T-cell (primary cell): ENCODE measurements around the gene SENP7. TPM values are rescaled to one million over a fixed set of nuclear protein-coding genes. Genes with fewer than 3 reads are reported as not detected.

Experiments used
- ATAC-seq, 4 experiments: fragments of 200-7000 bp in 3 of 4; fragments of 150-1000 bp in 1 of 4; cut with Tn5 transposase; replicated peaks in 1 of 4; 1 replicate in 3 of 4; 2 replicates in 1 of 4; pipeline ENCODE4 v1.10.0; 2021; ENCODE audit warnings: moderate library complexity in 3 of 4, mild to moderate bottlenecking in 2 of 4, moderate number of reproducible peaks in 1 of 4
- CTCF ChIA-PET, 2 donors: fragments of 300-600 bp; sonication (Branson Sonifier 250); formaldehyde crosslinking; loops; one replicate each; lab custom pipeline; 2022; ENCODE audit warnings: antibody characterized with exemption in 2 of 2; lab: Charles Lee
- POLR2A ChIA-PET, 2 donors: fragments of 300-600 bp; sonication (Branson Sonifier 250); formaldehyde crosslinking; loops; one replicate each; lab custom pipeline; 2022; ENCODE audit warnings: antibody characterized with exemption in 2 of 2; lab: Charles Lee
- DNase-seq, 35 experiments: peaks; one replicate each; pipeline versions ENCODE4 v3.0.0 to v3.0.0-alpha.2; 2013 to 2023
- H3K27ac ChIP-seq: one replicate; pipeline ENCODE4 v1.5.1; 2013; ENCODE audit warnings: low read length
- H3K27me3 ChIP-seq, 2 experiments: replicated peaks in 1 of 2; 1 replicate in 1 of 2; 2 replicates in 1 of 2; pipeline versions ENCODE4 v1.6.1 to v1.7.0; 2013; ENCODE audit warnings: low read length in 1 of 2, mixed read lengths in 1 of 2; ENCODE audit not compliant: control insufficient read depth in 2 of 2, insufficient read depth in 2 of 2; ENCODE audit errors: extremely low read depth in 1 of 2
- H3K36me3 ChIP-seq, 2 donors: 1 replicate in 1 of 2; 2 replicates in 1 of 2; pipeline versions ENCODE4 v1.6.1 to v1.7.0; 2013; ENCODE audit warnings: low read length in 1 of 2; ENCODE audit not compliant: control insufficient read depth in 2 of 2, insufficient read depth in 1 of 2; ENCODE audit errors: extremely low read depth in 1 of 2
- H3K4me1 ChIP-seq, 2 experiments: 1 replicate in 1 of 2; 2 replicates in 1 of 2; pipeline versions ENCODE4 v1.6.1 to v1.7.0; 2013; ENCODE audit warnings: low read length in 2 of 2, mixed read lengths in 1 of 2; ENCODE audit not compliant: insufficient read depth in 2 of 2, control insufficient read depth in 1 of 2; ENCODE audit errors: extremely low read depth in 1 of 2
- H3K4me3 ChIP-seq, 2 donors: 1 replicate in 1 of 2; 2 replicates in 1 of 2; pipeline versions ENCODE4 v1.5.1 to v1.7.0; 2013; ENCODE audit warnings: mild to moderate bottlenecking in 2 of 2, low read length in 1 of 2, moderate library complexity in 1 of 2; ENCODE audit not compliant: control insufficient read depth in 1 of 2; ENCODE audit errors: extremely low read depth in 1 of 2
- H3K9me3 ChIP-seq: 2 replicates; pipeline ENCODE4 v1.7.0; 2013
- H3K27ac Mint-ChIP-seq, 2 donors: one replicate each; pipeline ENCODE4 v1.8.0; 2020 to 2021; ENCODE audit warnings: mild to moderate bottlenecking in 2 of 2, mixed read lengths in 2 of 2
- H3K27me3 Mint-ChIP-seq, 2 donors: one replicate each; pipeline ENCODE4 v1.8.0; 2021 to 2022; ENCODE audit warnings: mixed read lengths in 2 of 2
- H3K36me3 Mint-ChIP-seq: one replicate; pipeline ENCODE4 v1.8.0; 2021; ENCODE audit warnings: mixed read lengths
- H3K4me1 Mint-ChIP-seq, 3 donors: one replicate each; pipeline ENCODE4 v1.8.0; 2020 to 2022; ENCODE audit warnings: mixed read lengths in 3 of 3, mild to moderate bottlenecking in 1 of 3
- H3K4me3 Mint-ChIP-seq, 3 donors: one replicate each; pipeline ENCODE4 v1.8.0; 2020 to 2022; ENCODE audit warnings: mild to moderate bottlenecking in 3 of 3, mixed read lengths in 3 of 3, moderate library complexity in 3 of 3
- H3K9me3 Mint-ChIP-seq, 3 donors: one replicate each; pipeline ENCODE4 v1.8.0; 2020 to 2022; ENCODE audit warnings: mixed read lengths in 3 of 3
- WGBS: methylation state at CpG from one replicate; pipeline ENCODE4 v1.1.5; 2013; ENCODE audit warnings: missing lambda C conversion rate; ENCODE audit not compliant: insufficient coverage; 5-methylcytosine and 5-hydroxymethylcytosine counted together
- total RNA-seq, 35 experiments: library from RNA in 6 of 35; stranded (reverse) in 6 of 35; fragments of 120-200 nt in 1 of 35; gene quantifications; one replicate each; pipeline versions ENCODE4 v1.2.1 to v1.2.4 and lab custom pipeline; 2013 to 2026

SENP7 gene
- total RNA-seq, 5 donors from 2014 or later (not counting 1 experiment from before 2014, with no cell fraction given): 45.8 to 55.9 (median 48.6) TPM

DNA sequence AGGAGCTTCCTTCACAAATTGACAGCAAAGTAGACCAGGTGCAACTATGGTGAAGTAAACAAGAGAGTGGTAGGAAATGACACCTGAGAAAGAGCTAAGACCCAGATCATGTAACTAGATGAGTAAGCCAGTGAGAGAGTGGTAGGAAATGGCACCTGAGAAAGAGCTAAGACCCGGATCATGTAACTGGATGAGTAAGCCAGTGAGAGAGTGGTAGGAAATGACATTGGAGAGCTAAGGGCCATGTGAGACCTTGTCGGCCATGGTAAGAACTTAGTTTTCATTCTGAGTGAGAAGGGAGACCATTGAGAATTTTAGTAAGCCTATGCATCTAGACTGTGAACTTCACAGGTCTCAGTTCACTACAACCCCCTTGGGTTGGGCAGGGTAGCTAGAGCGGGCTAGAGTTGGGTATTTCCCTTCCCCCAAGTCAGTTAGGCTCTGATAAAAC is 5.4 kb upstream of the SENP7 start:
- Mint-ChIP-seq H3K36me3 (no peaks in the 10 kb centered on the region), H3K27ac (peak overlapping the region; percentile 95 to 96), H3K9me3 (no peaks in the 10 kb centered on the region), H3K27me3 (no peaks in the 10 kb centered on the region), H3K4me3 (peak overlapping the region; percentile 31 to 55 (median 42)), H3K4me1 (peaks cover 65 to 71% (median 70%) of the 10 kb centered on the region in 3 donors)
- WGBS: 0% methylated on average over 1 of the region's 3 CpGs
- Histone ChIP-seq H3K27ac (peak overlapping the region; percentile 97), H3K9me3 (no peaks in the 10 kb centered on the region), H3K4me3 (no peak overlapping the region), H3K36me3 (no peaks in the 10 kb centered on the region), H3K4me1 (peaks cover 42 to 63% of the 10 kb centered on the region in 2 experiments), H3K27me3 (no peaks in the 10 kb centered on the region)
- POLR2A ChIA-PET: interaction anchor here (0.5 to 1.9 kb wide), 16 partner anchors 9 to 1117 kb away, joined by 3 to 23 read pairs (median 4); partner anchors contain the start of genes PCNP (in 2 of the 2), LNP1 (in 1 of the 2), RPL24 (in 1 of the 2) and TOMM70 (in 1 of the 2)
- peak in 33 of 35 experiments; percentile 6 to 82 (median 31) for DNase-seq
- ATAC-seq: peak; percentile 88 to 93 (median 90)
- CTCF ChIA-PET: interaction anchor here (0.5 to 1.6 kb wide), 12 partner anchors 9 to 1159 kb away, joined by 3 to 9 read pairs (median 4); partner anchors contain the start of genes PCNP (in 2 of the 2), TOMM70 (in 1 of the 2) and TRMT10C (in 1 of the 2)

DNA sequence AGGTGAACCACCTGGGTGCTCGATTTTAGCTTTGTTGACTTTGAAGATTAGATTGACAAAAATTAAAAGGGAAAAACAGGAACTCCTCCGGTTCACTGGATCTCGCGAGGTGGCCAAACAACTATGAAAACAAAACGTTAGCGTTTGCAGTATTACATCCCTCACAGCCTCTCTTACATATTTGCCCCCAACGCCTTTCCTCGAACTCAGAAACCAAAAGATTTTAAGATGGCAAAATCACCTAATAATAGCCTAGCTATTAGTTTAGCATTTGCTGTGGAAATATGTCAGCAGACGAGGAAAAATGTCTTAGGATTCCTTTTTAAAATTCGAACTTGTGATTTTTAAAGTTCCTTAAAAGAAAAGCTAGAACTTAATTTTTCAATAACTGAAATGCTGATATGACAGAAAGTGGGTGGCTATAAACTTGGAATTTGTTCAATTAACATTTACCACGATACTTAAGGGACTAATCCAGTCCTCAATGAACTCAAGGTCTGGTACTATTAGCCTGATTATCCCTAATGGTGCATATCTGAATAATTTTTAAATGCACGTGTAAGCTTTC is 491 bp upstream of the SENP7 start:
- 100% methylated on average over 1 of the region's 12 CpGs for WGBS
- no peak for DNase-seq
- ATAC-seq: peak in 1 of 4 experiments; percentile 11
- CTCF ChIA-PET: interaction anchor here (0.7 to 2.2 kb wide), 4 partner anchors 60 to 1408 kb away, joined by 3 to 8 read pairs (median 6); partner anchors contain the start of gene PCNP (in 1 of the 2)
- Mint-ChIP-seq H3K36me3 (peaks cover 6% of the 10 kb centered on the region), H3K9me3 (no peaks in the 10 kb centered on the region), H3K4me3 (peak overlapping the region; percentile 96 to 100 (median 99)), H3K4me1 (peaks cover 60 to 71% (median 69%) of the 10 kb centered on the region in 3 donors), H3K27me3 (no peaks in the 10 kb centered on the region), H3K27ac (peak overlapping the region; percentile 98)
- peak overlapping the region; percentile 91 to 97 for H3K4me3 ChIP-seq
- H3K27me3 ChIP-seq: no peaks in the 10 kb centered on the region
- H3K27ac ChIP-seq: peak overlapping the region; percentile 94
- peaks cover 19 to 41% of the 10 kb centered on the region in 2 experiments for H3K4me1 ChIP-seq
- POLR2A ChIA-PET: interaction anchor here (0.6 to 1.7 kb wide), 5 partner anchors 9 to 152 kb away, joined by 3 to 10 read pairs (median 3); partner anchors contain the start of genes PCNP (in 1 of the 2) and TRMT10C (in 1 of the 2)
- H3K9me3 ChIP-seq: no peaks in the 10 kb centered on the region
- no peaks in the 10 kb centered on the region for H3K36me3 ChIP-seq

DNA sequence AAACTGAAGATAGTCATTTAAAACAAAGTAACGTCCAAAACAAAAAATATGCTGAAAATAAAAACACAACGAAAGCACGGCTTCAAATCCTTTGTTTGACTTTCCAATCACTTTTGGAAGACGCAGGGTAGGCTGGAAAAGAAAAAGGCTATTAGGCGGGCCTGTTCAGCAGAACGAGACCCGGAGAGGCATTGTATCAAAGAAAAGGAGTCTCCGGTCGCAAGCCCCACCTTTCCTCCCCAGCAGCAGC is 691 bp downstream of the SENP7 start:
- peaks cover 14 to 31% of the 10 kb centered on the region in 2 experiments for H3K4me1 ChIP-seq
- no peaks in the 10 kb centered on the region for H3K27me3 ChIP-seq
- CTCF ChIA-PET: interaction anchor here in 1 of 2 donors (0.6 to 2.2 kb wide), 2 partner anchors 20 to 61 kb away, joined by 5 to 8 read pairs; partner anchors contain the start of gene PCNP
- peak overlapping the region; percentile 91 to 97 for H3K4me3 ChIP-seq
- no CpG with 5 or more reads among the region's 9 CpGs for WGBS
- peak in 10 of 35 experiments; percentile 5 to 36 (median 12) for DNase-seq
- peaks cover 12% of the 10 kb centered on the region for H3K36me3 Mint-ChIP-seq
- no peaks in the 10 kb centered on the region for H3K9me3 Mint-ChIP-seq
- H3K27me3 Mint-ChIP-seq: no peaks in the 10 kb centered on the region
- peak overlapping the region; percentile 94 for H3K27ac ChIP-seq
- no peaks in the 10 kb centered on the region for H3K36me3 ChIP-seq
- POLR2A ChIA-PET: interaction anchor here (0.6 to 1.7 kb wide), 4 partner anchors 10 to 1165 kb away, joined by 3 to 10 read pairs (median 5); partner anchors contain the start of gene TRMT10C (in 1 of the 2)
- H3K9me3 ChIP-seq: no peaks in the 10 kb centered on the region
- H3K4me3 Mint-ChIP-seq: peak overlapping the region; percentile 96 to 100 (median 99)
- ATAC-seq: peak; percentile 62 to 71 (median 68)
- H3K4me1 Mint-ChIP-seq: peaks cover 60 to 68% (median 66%) of the 10 kb centered on the region in 3 donors
- H3K27ac Mint-ChIP-seq: peak overlapping the region; percentile 98

DNA sequence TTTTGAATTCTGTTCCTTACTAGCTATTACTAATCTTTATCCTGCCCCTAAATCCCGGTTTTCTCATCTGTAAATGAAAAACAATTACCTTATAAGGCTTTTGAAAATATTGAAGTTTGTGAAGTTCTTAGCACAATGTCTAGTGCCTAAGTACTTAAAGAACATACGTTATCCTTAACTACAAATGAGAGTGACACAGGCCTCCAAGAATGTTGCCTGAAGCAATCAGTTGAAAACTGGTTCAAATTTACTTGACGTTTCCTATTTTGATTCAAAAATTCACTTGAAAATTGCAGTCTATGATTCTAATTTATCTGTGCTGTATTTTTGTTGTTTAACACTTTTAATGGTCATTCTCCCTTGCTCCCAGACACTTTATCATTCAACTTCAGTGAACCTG is 3.2 kb downstream of the SENP7 start:
- Histone ChIP-seq H3K36me3 (peaks cover 0 to 5% of the 10 kb centered on the region in 2 donors), H3K4me3 (no peak overlapping the region), H3K27ac (no peak overlapping the region), H3K9me3 (no peaks in the 10 kb centered on the region), H3K27me3 (no peaks in the 10 kb centered on the region), H3K4me1 (peaks cover 20 to 30% of the 10 kb centered on the region in 2 experiments)
- CTCF ChIA-PET: interaction anchor here in 1 of 2 donors (0.6 to 1.6 kb wide), 3 partner anchors 8 to 36 kb away, joined by 3 to 5 read pairs (median 4); no protein-coding TSS in a partner anchor
- ATAC-seq (no peak), DNase-seq (no peak)
- POLR2A ChIA-PET: interaction anchor here (0.5 to 2.7 kb wide), 4 partner anchors 9 to 160 kb away, joined by 3 to 11 read pairs (median 4); partner anchors contain the start of gene PCNP (in 1 of the 2)
- peak overlapping the region; percentile 18 to 48 for H3K27ac Mint-ChIP-seq
- peaks cover 65 to 83% (median 80%) of the 10 kb centered on the region in 3 donors for H3K4me1 Mint-ChIP-seq
- WGBS: no CpG with 5 or more reads among the region's 3 CpGs
- no peaks in the 10 kb centered on the region for H3K9me3 Mint-ChIP-seq
- peaks cover 19% of the 10 kb centered on the region for H3K36me3 Mint-ChIP-seq
- H3K27me3 Mint-ChIP-seq: no peaks in the 10 kb centered on the region
- H3K4me3 Mint-ChIP-seq: peak overlapping the region; percentile 4 to 96 (median 15)

DNA sequence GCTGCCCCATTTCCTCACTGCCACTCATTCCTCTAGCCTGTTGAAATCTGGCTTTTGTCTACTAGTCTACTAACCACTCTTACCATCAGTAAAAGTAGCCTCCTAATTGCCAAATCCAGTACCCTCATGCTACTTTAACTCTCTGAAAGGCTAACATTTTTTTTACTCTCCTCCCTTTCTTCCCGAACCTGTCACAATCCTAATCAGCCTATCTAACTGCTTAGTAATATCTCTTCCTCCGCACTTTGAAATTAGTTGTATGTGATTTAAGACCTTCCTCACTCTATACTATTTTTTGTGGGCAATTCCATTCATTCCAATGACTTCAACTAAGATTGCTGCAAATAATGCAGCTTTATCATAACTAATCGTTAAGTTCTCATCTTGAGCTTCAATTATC is 3.7 kb downstream of the SENP7 start:
- POLR2A ChIA-PET: interaction anchor here (0.5 to 2.7 kb wide), 3 partner anchors 9 to 65 kb away, joined by 3 to 11 read pairs (median 5); partner anchors contain the start of gene PCNP (in 1 of the 2)
- no CpG with 5 or more reads among the region's 3 CpGs for WGBS
- no peak overlapping the region for H3K4me3 ChIP-seq
- H3K27me3 ChIP-seq: no peaks in the 10 kb centered on the region
- H3K4me1 ChIP-seq: peaks cover 20 to 30% of the 10 kb centered on the region in 2 experiments
- H3K4me3 Mint-ChIP-seq: peak overlapping the region in 1 of 3 donors; percentile 96
- H3K9me3 ChIP-seq: no peaks in the 10 kb centered on the region
- DNase-seq: no peak
- no peaks in the 10 kb centered on the region for H3K9me3 Mint-ChIP-seq
- H3K4me1 Mint-ChIP-seq: peaks cover 65 to 86% (median 82%) of the 10 kb centered on the region in 3 donors
- ATAC-seq: no peak
- peaks cover 5 to 7% of the 10 kb centered on the region in 2 donors for H3K36me3 ChIP-seq
- peak overlapping the region; percentile 17 for H3K27ac Mint-ChIP-seq
- CTCF ChIA-PET: interaction anchor here (0.8 to 1.6 kb wide), 3 partner anchors 9 to 36 kb away, joined by 4 to 5 read pairs (median 5); no protein-coding TSS in a partner anchor
- H3K36me3 Mint-ChIP-seq: peaks cover 19% of the 10 kb centered on the region
- no peaks in the 10 kb centered on the region for H3K27me3 Mint-ChIP-seq
- H3K27ac ChIP-seq: no peak overlapping the region

DNA sequence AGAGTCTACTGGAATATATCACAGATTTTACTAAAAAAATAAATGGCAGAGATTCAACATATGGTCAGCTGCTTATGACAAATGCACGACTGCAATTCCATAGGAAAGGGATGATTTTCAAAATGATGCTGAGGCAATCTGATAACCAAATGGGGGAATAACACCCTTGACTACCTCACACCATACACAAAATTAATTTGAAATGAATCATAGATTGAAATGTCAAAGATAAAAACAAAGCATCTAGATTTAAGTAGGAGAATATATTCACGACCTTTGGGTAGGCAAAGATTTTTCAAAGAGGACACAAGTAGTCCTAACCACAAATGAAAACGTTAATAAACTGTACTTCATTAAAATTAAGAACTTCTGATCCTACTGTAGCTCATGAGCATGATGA is 11.2 kb downstream of the SENP7 start:
- POLR2A ChIA-PET: interaction anchor here (0.5 to 0.7 kb wide), 3 partner anchors 11 to 181 kb away, joined by 3 to 5 read pairs (median 3); partner anchors contain the start of gene SENP7 (in 1 of the 2)

More for the DNA sequence above, 11.2 kb downstream of the SENP7 start:
- peak overlapping the region in 1 of 2 donors; percentile 27 for H3K27ac Mint-ChIP-seq
- no peak overlapping the region for H3K4me3 Mint-ChIP-seq
- peaks cover 31 to 66% (median 63%) of the 10 kb centered on the region in 3 donors for H3K4me1 Mint-ChIP-seq
- H3K4me1 ChIP-seq: peaks cover 6 to 7% of the 10 kb centered on the region in 2 experiments
- no peak overlapping the region for H3K27ac ChIP-seq
- no peaks in the 10 kb centered on the region for H3K9me3 ChIP-seq
- CTCF ChIA-PET: no interaction called here
- no peaks in the 10 kb centered on the region for H3K27me3 Mint-ChIP-seq
- DNase-seq (no peak), ATAC-seq (no peak)
- H3K36me3 Mint-ChIP-seq: peaks cover 38% of the 10 kb centered on the region
- H3K27me3 ChIP-seq: no peaks in the 10 kb centered on the region
- peaks cover 6 to 16% of the 10 kb centered on the region in 2 donors for H3K36me3 ChIP-seq
- WGBS: no CpG with 5 or more reads among the region's 3 CpGs
- no peak overlapping the region for H3K4me3 ChIP-seq
- H3K9me3 Mint-ChIP-seq: no peaks in the 10 kb centered on the region
